HG02943 (cell line): ENCODE measurements around the gene CDK2AP2.
"Not testable (repeated sequence)": the region's sequence is repeated elsewhere in the genome, so short reads cannot be mapped to it uniquely, and the experiment has no call there.

Experiments
- ATAC-seq: cut with Tn5 transposase; IDR thresholded peaks from one replicate; pipeline ENCODE4 v1.9.1; 2021; ENCODE audit warnings: mild to moderate bottlenecking, low read depth, moderate library complexity; ENCODE audit not compliant: unreplicated experiment

CDK2AP2 gene, protein sequence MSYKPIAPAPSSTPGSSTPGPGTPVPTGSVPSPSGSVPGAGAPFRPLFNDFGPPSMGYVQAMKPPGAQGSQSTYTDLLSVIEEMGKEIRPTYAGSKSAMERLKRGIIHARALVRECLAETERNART

DNA sequence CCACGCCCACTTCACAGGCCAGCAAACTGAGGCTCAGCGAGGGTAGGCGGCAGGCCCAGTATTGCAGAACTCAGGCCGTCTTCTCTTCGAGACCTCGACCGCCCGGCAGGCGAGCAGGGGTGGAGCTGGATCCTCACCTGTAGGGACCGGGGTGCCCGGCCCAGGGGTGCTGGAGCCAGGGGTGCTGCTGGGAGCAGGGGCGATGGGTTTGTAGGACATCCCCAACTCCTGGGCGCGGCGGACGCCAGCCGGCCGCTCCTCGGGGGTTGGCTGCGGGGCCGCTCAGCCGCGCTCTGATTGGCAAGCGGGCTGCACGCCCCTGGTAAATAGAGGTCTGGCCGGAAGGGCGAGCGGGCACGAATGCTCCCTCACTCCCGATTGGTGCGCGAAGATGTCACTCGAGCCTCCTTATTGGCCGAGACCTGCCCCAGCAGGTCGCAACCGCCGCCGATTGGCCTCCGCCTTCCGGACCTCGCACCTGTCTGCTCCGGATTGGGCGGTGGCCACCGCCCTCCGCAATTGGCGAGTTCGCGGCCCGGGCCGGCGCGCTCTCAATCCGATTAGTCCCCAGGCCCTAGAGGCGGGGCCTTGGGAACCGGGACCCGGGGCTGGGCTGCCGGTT lies at the start of gene CDK2AP2:
TSS of gene CDK2AP2 (minus strand) at position 299 of the 622 bp plus-strand sequence. CDS start at position 219, 80 bp downstream.
- ATAC-seq = peak; percentile 58

DNA sequence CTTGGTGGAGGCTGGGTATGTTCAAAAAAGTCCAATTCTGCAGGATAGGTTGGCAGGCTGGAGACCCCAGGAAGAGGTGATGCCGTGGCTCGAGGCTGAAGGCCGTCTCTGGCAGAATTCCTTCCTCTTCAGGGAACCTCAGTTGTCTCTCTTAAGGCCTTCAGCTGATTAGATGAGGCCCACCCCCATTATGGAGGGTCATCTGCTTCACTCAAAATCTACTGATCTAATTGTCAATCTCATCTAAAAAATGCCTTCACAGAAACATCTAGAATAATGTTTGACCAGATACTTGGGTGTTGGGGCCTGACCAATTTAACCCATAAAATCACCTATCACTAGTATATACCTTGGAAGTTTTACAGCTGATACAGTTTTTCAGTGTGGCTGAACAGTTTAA lies 48.3 kb upstream of the CDK2AP2 start:
- ATAC-seq = no peak

DNA sequence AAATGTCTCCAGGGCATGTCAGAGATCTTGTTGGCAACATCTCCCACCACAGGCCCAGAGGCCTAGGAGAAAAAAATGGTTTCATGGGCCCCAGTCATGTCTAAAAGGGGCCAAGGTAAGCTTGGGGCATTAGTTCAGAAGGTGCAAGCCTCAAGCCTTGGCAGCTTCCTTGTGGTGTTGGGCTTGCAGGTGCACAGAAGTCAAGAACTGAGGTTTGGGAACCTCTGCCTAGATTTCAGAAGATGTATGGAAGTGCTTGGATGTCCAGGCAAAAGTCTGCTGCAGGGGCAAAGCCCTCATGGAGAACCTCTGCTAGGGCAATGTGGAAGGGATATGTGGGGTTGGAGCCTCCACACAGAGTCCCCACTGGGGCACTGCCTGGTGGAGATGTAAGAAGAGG lies 43.7 kb upstream of the CDK2AP2 start:
- ATAC-seq = not testable (repeated sequence)

DNA sequence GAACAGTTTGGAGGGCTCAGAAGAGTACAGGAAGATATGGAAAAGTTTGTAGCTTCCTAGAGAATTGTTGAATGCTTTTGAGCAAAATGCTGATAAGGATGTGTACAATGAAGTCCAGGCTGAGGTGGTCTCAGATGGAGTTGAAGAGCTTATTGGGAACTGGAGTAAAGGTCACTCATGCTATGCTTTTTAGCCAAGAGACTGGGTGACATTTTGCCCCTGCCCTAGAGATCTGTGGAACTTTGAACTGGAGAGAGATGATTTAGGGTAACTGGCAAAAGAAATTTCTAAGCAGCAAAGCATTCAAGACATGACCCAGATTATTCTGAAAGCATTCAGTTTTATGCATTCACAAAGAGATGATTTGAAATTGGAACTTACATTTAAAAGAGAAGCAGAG lies 43.2 kb upstream of the CDK2AP2 start:
- no peak for ATAC-seq

DNA sequence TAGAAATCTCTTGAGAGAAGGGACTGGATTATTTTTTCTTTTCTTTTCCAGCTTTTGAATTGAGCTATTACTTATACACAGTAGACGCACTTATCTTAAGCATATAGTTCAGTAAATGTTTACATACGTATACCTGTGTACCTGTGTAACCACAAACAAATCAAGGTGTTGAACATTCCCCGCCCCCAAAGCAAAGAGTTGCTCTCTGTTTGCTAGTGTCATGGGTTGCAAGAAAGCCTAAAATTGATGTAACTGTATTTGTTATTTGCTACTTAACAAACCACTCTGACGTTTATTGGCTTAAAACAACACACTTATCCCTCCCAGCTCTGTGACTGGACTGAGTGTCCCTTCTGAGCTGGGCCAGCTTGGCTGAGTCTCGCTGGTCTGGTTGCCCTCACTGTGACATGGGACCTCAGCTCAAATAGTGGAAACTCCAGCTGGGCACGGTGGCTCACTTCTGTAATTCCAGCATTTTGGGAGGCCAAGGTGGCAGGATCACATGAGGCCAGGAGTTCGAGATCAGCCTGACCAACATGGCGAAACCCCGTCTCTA lies 40.7 kb upstream of the CDK2AP2 start:
- ATAC-seq = no peak

DNA sequence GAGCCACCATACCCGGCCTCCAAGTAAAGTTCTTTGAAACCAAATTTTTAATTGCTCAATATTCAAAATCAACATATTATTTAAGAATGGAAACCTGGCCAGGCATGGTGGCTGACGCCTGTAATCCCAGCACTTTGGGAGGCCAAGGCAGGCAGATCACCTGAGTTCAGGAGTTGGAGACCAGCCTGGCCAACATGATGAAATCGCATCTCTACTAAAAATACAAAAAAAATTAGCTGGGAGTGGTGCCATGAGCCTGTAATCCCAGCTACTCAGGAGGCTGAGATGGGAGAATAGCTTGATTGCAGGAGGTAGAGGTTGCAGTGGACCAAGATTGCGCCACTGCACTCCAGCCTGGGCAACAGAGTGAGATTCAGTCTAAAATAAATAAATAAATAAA lies 40.1 kb upstream of the CDK2AP2 start:
- not testable (repeated sequence) for ATAC-seq

DNA sequence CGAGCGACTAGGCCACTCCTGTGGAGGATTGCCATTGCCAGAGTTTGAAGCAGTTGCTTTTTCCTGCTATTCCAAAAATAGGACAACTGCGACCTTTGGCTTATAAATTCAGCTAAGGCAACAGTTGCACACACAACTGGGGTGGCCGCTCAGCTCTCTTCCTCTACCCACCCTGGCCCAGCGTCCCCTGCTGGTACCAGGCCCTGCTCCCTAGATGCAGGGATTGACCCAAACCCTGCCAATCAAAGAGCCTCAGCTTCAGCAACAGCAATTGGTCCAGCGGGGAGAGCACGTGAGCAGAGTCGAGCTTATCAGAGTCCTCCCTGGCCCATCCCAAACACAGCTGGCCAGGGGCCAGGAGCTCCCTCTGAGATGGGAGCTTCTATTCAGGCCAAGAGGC lies 37.3 kb upstream of the CDK2AP2 start:
- no peak for ATAC-seq

DNA sequence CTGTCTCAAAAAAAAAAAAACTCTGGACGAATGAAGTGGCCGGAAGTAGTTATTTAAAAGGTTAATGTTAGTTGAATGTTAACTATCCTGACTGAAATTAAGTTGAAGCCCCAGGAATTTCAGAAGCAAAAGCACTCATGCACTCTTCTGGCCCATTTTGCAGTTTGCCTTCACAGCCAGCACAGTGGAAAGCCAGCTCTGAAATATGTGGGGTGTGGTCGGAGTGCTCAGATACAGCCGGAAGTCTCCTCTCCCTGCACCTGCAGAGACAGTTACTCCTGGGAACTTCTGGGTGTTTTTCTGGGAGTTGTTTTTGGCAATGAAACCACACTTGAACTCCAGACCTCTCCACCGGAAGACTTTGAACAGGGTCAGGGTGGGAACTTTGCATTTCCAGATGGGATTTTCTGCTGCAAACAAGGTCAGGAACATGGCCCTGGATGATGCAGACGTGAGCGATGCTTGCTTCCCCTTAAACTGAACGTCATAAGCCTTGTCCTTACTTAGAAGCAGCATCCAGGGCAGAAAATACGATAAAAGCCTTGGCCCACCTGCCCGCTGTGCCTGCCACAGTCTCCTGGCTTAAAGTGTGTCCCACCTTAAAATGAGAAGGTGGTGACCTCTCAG lies 36.8 kb upstream of the CDK2AP2 start:
- ATAC-seq = no peak

DNA sequence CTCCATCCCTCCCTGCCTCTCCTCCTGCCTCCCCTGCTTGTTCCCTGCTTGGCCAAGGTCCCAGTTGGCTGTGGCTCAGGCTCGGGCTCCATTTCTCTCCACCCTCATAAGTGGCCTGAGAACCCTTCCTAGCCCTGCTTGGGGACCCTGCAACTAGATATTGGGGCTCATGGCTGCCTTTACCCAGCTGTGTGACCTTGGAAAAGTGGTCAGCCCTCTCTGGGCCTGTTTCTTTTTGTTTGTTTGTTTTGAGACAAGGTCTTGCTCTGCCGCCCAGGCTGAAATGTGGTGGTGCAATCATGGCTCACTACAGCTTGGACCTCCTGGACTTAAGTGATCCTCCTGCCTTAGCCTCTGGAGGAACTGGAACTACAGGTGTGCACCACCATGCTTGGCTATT lies 35.6 kb upstream of the CDK2AP2 start:
- ATAC-seq = no peak

DNA sequence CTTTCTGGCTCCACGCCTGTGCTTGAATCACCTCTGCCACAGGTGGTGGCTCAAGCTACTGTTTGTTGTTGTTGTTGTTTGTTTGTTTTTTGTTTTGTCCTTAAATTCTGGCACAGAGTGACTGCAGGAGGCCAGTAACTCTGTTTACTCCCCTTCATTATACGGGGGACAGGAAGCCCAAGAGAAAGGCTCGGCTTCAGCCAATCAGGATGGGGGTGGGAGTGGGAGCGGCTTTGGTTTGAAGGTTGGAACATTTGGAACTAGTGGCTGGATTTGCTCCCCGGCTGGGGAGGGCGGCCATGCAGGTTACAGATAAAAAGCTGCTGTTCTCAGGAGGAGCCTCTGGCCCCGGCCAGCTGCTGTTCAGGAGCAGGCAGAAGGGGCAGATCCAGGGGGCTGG lies 35.0 kb upstream of the CDK2AP2 start:
- ATAC-seq = no peak

DNA sequence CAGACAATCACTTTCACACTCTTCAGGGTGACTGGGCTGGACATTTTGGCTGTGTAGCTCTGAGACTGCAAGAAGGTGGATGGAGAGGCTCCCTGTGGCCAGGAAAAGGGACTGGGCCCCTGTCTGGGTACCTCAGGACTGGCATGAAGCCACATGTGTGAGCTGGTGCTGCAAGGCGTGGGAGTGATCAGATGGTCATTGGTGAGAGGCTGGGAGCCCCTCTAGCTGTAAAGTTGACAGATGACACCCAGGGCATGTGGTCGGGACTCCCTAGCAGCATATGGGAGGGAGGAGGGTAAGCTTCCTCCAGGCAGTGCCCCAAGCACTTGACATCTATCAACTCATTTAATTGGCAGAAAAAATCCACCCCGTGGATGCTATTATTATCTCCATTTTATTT lies 34.2 kb upstream of the CDK2AP2 start:
- no peak for ATAC-seq

DNA sequence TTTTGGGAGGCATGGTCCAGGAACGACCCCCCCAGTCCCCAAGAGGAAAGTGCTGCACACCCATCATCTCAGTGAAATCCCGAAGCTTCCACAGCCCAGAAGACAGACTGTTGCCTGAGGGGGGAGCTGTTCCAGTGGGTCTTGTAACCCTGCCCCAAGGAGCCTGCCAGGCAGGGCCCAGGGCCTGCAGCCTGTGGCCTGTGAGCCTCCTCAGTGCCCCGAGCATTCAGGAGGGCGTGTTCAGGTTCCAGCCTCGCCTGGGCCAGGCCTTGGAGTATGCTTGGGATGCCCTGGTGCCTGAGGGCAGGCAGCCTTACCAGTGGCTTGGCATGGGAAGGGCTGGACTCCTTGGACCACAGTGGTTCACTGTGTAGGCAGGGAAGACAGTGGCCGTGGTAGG lies 33.2 kb upstream of the CDK2AP2 start:
- no peak for ATAC-seq

DNA sequence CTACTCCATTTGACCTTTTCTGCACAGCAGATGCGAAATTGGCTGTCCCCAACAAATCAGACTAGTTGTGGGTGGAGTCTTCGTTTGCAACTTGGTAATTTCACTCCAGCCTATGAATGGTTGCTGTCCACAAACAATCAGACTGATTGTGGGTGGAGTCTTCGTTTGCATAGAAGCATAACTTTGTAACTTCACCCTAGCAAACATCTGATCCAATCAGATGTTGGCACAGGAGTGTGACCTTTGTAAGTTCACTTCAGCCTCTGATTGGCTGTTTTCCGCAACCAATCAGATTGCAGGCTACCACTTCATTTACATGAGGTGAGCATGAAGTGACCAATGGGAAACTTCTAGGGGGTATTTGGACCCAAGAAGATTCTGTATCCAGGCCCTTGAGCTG lies 31.6 kb upstream of the CDK2AP2 start:
- no peak for ATAC-seq

DNA sequence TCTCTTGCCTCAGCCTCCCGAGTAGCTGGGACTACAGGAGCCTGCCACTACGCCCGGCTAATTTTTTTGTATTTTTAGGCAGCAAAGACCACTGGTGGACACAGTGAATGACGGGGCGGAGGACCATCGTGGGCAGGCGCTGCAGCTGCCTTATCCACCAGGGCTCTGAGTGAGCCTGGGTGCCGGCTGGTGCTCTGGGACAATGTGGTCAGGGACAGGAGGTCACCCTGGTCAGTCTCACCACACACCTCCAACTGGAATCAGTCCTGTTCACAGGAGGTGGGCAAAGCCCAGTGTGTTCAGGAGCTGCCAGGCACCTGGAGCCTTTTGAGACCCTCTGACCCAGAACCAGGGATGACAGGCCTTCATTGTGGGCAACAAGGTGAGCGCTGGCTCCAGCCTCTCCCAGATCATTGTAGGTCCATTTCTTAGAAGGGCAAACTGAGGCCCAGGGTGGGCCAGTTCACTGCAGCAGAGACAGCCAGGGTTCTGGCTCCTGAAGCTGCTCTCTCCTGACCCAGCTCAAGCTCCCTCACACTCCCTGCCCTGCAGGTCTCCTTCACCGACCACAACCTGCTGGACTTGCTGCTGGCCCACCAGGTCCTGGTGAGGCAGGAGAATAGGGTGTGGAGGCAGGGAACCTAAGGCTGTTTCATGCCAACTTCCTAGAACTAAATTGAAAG lies 31.0 kb upstream of the CDK2AP2 start:
- no peak for ATAC-seq

DNA sequence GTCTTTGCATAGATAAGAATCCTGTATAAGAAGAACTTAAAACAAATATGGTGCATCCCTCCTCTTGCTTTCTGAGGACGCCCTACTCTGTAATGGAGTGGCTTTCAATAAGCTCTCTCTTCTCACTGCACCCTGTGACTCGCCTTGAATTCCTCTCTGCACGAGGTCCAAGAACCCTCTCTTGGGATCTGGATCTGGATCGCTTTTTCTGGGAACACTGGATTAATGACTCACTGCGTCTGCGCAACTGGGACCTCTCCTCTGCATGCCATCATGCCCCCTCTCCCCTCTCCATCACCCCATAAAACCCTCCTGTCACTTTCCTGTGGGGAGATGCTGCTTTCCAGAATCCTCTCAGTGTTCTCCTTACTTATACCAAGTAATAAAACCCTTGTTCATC lies 30.3 kb upstream of the CDK2AP2 start:
- no peak for ATAC-seq

DNA sequence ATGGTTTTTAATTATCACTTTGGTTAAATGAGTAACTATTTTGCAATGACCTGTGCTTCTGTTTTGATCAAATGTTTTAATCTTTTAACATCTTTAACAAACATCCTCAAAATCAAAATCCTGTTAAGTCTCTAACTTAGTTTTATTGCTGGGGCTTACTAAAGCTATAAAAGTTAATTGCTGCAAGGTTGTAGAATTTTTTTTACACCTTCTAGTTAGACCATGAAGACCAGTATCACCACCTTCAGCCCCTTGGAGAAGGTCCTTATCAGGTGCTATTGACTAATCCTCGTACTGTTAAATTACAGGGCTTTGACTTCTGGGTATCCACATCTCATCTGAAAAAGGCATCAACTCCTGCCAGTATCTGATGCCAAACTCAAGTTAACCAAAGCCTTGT lies 27.6 kb upstream of the CDK2AP2 start:
- no peak for ATAC-seq

DNA sequence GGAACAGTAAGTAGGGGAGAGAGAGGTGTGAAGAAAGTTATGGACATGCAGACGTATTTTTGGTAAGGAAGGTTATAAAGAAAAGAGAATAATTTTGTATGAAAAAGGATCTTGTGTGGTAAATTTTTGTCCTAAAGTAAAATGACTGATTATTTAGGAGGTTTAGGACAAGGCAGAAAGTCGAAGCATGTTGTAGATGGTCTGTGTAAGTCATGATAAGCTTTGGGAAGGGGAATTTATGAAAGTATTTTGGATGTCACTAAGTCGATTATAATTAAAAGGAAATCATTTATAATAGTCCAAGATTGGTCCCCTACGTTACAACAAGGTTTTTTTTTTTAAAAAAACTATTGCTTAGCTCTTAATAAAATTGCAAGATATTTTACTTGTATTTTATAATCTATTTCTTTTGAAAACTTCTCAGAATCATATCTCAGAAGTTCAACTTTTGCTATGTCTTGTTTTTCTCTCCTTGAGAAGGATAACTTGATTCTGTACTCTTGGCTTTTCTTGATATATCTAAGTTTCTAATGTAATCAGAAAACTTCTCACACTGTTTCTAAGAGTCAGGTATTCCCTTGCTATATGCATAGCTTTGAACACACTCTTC lies 26.2 kb upstream of the CDK2AP2 start:
- ATAC-seq = no peak

DNA sequence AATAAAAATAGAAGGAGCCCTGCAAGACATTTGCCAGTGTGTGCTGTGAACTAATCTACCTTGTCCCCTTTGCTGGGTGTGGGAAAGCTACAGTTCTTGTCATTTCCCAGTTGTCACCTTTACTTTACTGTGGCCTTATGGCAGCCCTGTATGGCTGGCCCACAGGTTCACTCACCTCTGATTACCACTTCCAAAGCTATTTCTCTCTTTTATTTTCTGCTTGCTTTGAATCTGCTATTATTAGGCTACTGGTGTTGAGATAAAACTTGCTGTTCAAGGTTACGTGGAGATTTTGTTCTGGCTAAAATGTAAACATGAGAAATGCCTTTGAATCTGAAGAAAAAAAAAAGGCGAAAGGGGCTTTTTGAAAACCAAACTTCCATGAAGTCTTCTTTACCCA lies 24.9 kb upstream of the CDK2AP2 start:
- no peak for ATAC-seq

DNA sequence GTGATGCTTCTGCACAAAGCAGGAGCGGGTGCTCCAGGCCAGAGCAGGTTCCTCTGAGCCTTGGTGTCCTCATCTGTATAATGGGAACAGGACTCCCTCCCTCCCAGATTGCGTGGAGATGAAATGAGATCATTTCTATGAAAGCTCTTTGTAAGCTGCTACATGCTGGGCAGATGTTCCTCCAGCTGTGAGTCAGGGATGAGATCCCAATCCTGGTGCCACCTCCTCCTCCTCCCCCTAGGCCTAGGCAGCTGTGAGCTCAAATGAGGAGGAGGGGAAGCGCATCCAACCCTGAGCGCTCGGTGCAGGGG lies 22.3 kb upstream of the CDK2AP2 start:
- no peak for ATAC-seq

DNA sequence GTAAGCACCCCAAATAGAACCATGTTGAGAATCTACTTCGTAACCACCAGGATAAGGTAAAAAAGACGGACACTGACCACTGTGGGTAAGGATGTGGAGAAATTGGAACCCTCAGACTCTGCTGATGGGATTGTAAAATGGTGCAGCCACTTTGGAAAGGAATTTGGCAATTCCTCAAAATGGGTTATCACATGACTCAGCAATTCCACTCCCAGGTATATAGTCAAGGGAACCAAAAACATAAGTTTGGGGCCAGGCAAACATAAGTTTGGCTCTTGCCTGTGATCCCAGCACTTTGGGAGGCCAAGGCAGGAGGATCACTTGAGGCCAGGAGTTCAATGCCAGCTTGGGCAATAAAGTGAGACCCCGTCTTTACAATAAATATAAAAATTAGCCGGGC lies 20.4 kb upstream of the CDK2AP2 start:
- ATAC-seq = no peak

DNA sequence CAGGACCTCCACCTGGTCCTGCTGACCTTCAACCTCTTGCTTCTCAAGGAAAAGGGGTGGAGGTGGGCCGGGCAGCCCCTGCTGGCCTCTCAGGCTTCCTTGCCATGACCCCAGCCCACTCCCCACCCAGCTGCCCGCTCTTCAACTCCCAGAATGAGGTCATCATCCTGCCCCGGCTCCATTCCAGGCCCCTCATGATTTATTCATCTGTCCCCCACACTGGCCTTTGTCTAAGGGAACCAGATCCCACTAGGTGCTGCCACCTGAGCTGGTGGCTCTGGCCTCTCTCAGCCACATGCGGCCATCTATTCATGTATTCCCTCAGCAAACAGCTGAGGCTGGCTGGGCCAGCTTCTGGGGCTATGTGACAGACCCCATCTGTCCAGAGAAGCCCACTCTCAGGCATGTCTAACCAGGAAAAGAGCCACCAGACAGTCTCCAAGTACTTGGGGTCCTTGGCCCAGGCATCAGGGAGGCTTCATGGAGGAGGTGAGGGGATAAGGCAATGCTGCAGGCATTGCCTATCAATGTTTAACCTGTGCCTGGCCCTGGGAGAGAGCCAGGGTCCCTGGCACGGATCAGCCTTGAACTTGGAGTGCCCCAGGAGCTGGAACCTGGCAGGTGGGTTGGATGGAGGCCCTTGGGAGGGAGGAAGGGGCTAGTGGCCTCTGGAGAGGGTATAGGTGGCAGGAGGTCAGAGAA lies 17.5 kb upstream of the CDK2AP2 start:
- ATAC-seq = no peak
